SK-N-SH treated with all-trans-retinoic acid at 6 μM for 48 hours (cell line): ENCODE results near the gene PIGU.

Source experiments
- ATAC-seq: fragments of 200-7000 bp; cut with Tn5 transposase; 3 replicates; pipeline ENCODE4 v1.9.1; 2020; ENCODE audit warnings: mild to moderate bottlenecking, moderate library complexity
- GLIS3 ChIP-seq: fragments of 250-450 bp; sonication (Bioruptor Pico); IDR thresholded peaks from 2 replicates; pipeline ENCODE4 v1.5.0; 2020; ENCODE audit warnings: mild to moderate bottlenecking, moderate library complexity
- ISL1 ChIP-seq: fragments of 250-450 bp; sonication (Bioruptor Pico); IDR thresholded peaks from 2 replicates; pipeline ENCODE4 v2.1.2; 2022; ENCODE audit warnings: mild to moderate bottlenecking, moderate library complexity
- OSR1 ChIP-seq: fragments of 250-450 bp; sonication (Bioruptor Pico); IDR thresholded peaks from 2 replicates; pipeline ENCODE4 v1.8.0; 2022; ENCODE audit warnings: moderate library complexity, mild to moderate bottlenecking, inconsistent platforms
- PPARA ChIP-seq: fragments of 250-450 bp; sonication (Bioruptor Pico); IDR thresholded peaks from 2 replicates; pipeline ENCODE4 v1.5.0; 2020; ENCODE audit warnings: mild to moderate bottlenecking, borderline replicate concordance
- RARB ChIP-seq: fragments of 250-450 bp; sonication (Bioruptor Pico); IDR thresholded peaks from 2 replicates; pipeline ENCODE4 v1.8.0; 2021; ENCODE audit warnings: mild to moderate bottlenecking, moderate library complexity
- SNAI2 ChIP-seq: fragments of 250-450 bp; sonication (Bioruptor Pico); IDR thresholded peaks from 2 replicates; pipeline ENCODE4 v1.5.0; 2020; ENCODE audit warnings: mild to moderate bottlenecking, moderate library complexity
- TCF4 ChIP-seq: fragments of 250-450 bp; sonication (Bioruptor Pico); IDR thresholded peaks from 2 replicates; pipeline ENCODE4 v1.8.0; 2021; ENCODE audit warnings: mild to moderate bottlenecking, moderate library complexity, borderline replicate concordance
- TOX ChIP-seq: fragments of 250-450 bp; sonication (Bioruptor Pico); IDR thresholded peaks from 2 replicates; pipeline ENCODE4 v1.8.0; 2021; ENCODE audit warnings: mild to moderate bottlenecking, moderate library complexity, borderline replicate concordance
- ZFP3 ChIP-seq: fragments of 250-450 bp; sonication (Bioruptor Pico); IDR thresholded peaks from 2 replicates; pipeline ENCODE4 v1.5.0; 2020; ENCODE audit warnings: mild to moderate bottlenecking, moderate library complexity
- ZNF565 ChIP-seq: fragments of 450-650 bp; formaldehyde crosslinking; conservative IDR thresholded peaks from 2 replicates; pipeline ENCODE4 v1.5.0; 2020; ENCODE audit warnings: low read depth, mild to moderate bottlenecking, moderate library complexity
- ZNF70 ChIP-seq: fragments of 450-650 bp; formaldehyde crosslinking; IDR thresholded peaks from 2 replicates; pipeline ENCODE4 v1.5.0; 2020; ENCODE audit warnings: mild to moderate bottlenecking, moderate library complexity
- ZNF8 ChIP-seq: fragments of 450-650 bp; formaldehyde crosslinking; IDR thresholded peaks from 2 replicates; pipeline ENCODE4 v1.5.0; 2020; ENCODE audit warnings: mild to moderate bottlenecking, moderate library complexity
- TF ChIP-seq, protein P1 (sequence below): fragments of 250-450 bp; sonication (Bioruptor Pico); IDR thresholded peaks from 2 replicates; pipeline ENCODE4 v1.8.0; 2021; ENCODE audit warnings: low read depth, mild to moderate bottlenecking, moderate library complexity, borderline replicate concordance
- TF ChIP-seq, protein P2 (sequence below): fragments of 250-450 bp; sonication (Bioruptor Pico); IDR thresholded peaks from 2 replicates; pipeline ENCODE4 v1.8.0; 2020; ENCODE audit warnings: mild to moderate bottlenecking, moderate library complexity, borderline replicate concordance
- TF ChIP-seq, protein P3 (sequence below): fragments of 250-450 bp; sonication (Bioruptor Pico); IDR thresholded peaks from 2 replicates; pipeline ENCODE4 v1.5.1; 2020; ENCODE audit warnings: low read depth, mild to moderate bottlenecking, moderate library complexity
- TF ChIP-seq, protein P4 (sequence below): fragments of 250-450 bp; sonication (Bioruptor Pico); IDR thresholded peaks from 2 replicates; pipeline ENCODE4 v1.5.1; 2021; ENCODE audit warnings: mild to moderate bottlenecking, moderate library complexity

The PIGU gene

DNA sequence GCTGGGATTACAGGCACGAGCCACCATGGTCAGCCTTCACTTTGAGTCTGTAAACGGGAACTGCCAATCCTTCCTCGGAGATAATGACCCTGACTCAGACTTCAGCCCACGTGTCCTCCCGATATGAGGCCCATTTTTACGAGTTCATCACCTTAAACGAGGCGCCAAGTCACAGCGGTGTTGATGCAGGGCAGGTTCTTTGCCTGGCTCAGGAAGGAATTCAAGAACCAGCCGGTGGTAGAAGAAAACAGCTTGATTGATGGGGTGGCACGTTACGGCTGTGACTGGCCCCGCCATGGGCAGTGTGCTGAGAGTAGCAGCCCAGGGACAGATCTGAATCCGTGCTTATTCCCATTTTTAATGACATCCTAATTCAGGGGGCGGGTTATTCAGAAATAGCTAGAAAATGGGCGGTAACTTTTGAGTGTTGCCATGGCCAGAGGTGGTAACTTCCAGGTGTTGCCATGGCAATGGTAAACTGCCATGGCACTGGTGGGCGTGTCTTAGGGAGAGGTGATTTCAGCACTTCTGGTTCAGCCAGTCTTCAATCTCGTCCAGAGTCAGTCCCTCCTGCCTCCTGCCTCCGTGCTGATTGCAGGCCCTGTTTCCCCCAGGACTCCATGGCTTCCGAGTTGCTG lies 127.5 kb downstream of the PIGU start:
- TF ChIP-seq, protein P1, sequence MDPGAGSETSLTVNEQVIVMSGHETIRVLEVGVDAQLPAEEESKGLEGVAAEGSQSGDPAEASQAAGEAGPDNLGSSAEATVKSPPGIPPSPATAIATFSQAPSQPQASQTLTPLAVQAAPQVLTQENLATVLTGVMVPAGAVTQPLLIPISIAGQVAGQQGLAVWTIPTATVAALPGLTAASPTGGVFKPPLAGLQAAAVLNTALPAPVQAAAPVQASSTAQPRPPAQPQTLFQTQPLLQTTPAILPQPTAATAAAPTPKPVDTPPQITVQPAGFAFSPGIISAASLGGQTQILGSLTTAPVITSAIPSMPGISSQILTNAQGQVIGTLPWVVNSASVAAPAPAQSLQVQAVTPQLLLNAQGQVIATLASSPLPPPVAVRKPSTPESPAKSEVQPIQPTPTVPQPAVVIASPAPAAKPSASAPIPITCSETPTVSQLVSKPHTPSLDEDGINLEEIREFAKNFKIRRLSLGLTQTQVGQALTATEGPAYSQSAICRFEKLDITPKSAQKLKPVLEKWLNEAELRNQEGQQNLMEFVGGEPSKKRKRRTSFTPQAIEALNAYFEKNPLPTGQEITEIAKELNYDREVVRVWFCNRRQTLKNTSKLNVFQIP (CRISPR knock-in tag) = no peak
- TF ChIP-seq GLIS3 (CRISPR knock-in tag) = no peak
- no peak for ATAC-seq

DNA sequence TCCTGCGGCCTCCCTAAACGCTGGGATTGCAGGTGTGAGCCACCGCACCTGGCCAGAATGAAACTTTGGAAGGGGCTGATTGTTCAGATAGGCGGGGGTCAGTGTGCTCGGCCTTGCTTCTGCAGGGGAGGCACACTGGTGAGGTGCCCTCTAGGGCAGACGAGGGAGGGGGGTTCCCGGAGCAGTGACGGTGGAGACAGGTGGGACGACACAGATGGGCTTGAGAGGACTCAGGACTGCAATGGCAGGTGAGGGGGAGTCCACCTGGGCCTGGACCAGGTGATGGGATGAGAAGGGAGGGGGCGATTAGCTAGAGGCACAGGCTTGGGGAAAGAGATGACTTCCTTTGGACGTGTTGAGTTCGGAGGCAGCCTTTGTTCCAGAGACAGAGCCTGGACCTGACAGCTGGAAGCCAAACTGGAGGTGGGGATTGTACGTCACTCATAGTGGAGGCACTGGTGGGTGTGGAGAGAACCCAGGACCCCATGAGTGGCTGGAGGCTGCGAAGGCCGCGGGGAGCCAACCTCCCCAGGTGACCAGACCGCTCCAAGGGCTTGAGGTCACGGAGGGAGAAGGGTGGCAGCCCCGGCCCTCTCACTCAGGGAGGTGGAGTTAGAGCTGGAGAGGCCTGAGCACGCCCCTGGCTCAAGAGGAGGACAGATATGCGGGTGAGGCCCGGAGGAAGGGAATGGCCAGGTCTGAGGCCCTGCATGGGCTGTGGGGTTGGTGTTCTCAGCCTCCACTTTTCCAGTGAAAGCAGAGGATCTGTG lies 128.9 kb downstream of the PIGU start:
- TF ChIP-seq ZNF8 (CRISPR knock-in tag) = no peak
- TF ChIP-seq TOX (CRISPR knock-in tag) = no peak
- TF ChIP-seq, protein P2, sequence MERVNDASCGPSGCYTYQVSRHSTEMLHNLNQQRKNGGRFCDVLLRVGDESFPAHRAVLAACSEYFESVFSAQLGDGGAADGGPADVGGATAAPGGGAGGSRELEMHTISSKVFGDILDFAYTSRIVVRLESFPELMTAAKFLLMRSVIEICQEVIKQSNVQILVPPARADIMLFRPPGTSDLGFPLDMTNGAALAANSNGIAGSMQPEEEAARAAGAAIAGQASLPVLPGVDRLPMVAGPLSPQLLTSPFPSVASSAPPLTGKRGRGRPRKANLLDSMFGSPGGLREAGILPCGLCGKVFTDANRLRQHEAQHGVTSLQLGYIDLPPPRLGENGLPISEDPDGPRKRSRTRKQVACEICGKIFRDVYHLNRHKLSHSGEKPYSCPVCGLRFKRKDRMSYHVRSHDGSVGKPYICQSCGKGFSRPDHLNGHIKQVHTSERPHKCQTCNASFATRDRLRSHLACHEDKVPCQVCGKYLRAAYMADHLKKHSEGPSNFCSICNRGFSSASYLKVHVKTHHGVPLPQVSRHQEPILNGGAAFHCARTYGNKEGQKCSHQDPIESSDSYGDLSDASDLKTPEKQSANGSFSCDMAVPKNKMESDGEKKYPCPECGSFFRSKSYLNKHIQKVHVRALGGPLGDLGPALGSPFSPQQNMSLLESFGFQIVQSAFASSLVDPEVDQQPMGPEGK (CRISPR knock-in tag) = no peak
- TF ChIP-seq, protein P3, sequence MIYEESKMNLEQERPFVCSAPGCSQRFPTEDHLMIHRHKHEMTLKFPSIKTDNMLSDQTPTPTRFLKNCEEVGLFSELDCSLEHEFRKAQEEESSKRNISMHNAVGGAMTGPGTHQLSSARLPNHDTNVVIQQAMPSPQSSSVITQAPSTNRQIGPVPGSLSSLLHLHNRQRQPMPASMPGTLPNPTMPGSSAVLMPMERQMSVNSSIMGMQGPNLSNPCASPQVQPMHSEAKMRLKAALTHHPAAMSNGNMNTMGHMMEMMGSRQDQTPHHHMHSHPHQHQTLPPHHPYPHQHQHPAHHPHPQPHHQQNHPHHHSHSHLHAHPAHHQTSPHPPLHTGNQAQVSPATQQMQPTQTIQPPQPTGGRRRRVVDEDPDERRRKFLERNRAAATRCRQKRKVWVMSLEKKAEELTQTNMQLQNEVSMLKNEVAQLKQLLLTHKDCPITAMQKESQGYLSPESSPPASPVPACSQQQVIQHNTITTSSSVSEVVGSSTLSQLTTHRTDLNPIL (CRISPR knock-in tag) = no peak
- no peak for TF ChIP-seq TCF4 (CRISPR knock-in tag)
- TF ChIP-seq SNAI2 (CRISPR knock-in tag) = no peak
- TF ChIP-seq ZNF70 (CRISPR knock-in tag) = no peak
- TF ChIP-seq ZFP3 (CRISPR knock-in tag) = no peak
- TF ChIP-seq OSR1 = no peak
- TF ChIP-seq ZNF565 (CRISPR knock-in tag) = no peak
- TF ChIP-seq, protein P4, sequence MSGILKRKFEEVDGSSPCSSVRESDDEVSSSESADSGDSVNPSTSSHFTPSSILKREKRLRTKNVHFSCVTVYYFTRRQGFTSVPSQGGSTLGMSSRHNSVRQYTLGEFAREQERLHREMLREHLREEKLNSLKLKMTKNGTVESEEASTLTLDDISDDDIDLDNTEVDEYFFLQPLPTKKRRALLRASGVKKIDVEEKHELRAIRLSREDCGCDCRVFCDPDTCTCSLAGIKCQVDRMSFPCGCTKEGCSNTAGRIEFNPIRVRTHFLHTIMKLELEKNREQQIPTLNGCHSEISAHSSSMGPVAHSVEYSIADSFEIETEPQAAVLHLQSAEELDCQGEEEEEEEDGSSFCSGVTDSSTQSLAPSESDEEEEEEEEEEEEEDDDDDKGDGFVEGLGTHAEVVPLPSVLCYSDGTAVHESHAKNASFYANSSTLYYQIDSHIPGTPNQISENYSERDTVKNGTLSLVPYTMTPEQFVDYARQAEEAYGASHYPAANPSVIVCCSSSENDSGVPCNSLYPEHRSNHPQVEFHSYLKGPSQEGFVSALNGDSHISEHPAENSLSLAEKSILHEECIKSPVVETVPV (CRISPR knock-in tag) = no peak
- TF ChIP-seq, all 23 proteins: peak for 0
- no peak for ATAC-seq

DNA sequence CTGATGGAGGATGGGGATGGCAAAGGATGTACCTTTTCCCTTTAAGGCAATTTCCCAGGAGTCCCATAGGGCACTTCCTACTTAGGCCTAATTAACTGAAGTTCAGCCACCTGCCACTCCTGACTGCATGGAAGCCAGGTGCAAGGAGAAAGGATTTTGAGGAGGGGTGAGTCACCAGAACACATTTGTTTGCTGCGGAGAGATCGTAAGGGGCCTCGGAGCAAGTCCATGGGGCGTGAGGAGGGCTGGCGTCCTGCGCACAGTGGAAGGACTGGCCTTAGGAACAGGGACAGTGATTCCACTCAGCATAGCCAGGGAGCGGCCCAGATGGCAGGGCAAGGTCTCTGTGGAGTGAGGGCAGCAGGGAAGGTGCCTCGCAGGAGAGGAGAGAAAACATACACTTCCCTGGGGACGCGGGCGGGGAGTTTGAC lies 130.1 kb downstream of the PIGU start:
- TF ChIP-seq, protein P2 (CRISPR knock-in tag) = no peak
- no peak for TF ChIP-seq OSR1
- no peak for TF ChIP-seq GLIS3 (CRISPR knock-in tag)
- no peak for TF ChIP-seq ISL1 (CRISPR knock-in tag)
- no peak for TF ChIP-seq TOX (CRISPR knock-in tag)
- no peak for ATAC-seq

DNA sequence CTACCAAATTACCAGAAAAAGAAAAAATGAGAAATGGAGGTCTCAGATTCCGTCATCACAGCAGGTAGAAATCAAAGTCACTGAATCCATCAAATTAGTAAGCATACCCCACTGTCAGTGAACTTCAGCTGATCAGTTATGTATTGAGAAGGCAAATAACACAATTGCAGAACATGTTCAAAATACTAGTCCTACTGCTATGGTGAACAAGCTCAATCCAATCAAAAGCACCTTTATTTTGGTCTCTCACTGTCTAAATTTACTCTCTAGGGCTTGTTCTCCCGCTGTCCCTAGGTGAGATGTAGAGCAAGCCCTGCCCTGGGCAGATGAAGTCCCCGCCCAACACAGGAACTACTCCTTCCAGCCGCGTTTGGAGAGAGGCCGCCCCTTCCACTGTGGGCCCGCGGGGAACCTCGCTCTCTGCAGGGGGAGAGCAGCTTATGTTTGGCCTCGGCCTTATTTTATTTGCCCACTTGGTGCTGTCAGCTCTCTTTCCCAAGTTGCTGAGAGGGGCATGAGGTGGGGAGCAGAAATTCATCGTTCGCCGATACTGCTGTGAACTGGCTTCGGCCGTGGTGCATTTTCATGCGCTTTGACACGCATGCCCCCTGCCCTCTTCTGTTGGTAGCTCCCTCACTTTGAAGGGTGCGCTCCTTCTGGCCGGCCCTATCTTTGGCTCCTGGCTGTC lies 132.6 kb downstream of the PIGU start:
- ATAC-seq = no peak
- TF ChIP-seq ISL1 (CRISPR knock-in tag) = no peak
- no peak for TF ChIP-seq GLIS3 (CRISPR knock-in tag)
- TF ChIP-seq RARB (CRISPR knock-in tag) = no peak
- TF ChIP-seq ZNF565 (CRISPR knock-in tag) = no peak
- TF ChIP-seq, protein P3 (CRISPR knock-in tag) = no peak
- TF ChIP-seq ZNF70 (CRISPR knock-in tag) = no peak
- TF ChIP-seq OSR1 = no peak
- TF ChIP-seq PPARA (CRISPR knock-in tag) = no peak
